T-helper 22 cell (primary cell): Measurements from ENCODE around the gene ADCYAP1R1.

Experiments used
- DNase-seq: peaks from one replicate; pipeline ENCODE4 v3.0.0-alpha.2; 2020; ENCODE audit warnings: low read depth

The ADCYAP1R1 gene

DNA sequence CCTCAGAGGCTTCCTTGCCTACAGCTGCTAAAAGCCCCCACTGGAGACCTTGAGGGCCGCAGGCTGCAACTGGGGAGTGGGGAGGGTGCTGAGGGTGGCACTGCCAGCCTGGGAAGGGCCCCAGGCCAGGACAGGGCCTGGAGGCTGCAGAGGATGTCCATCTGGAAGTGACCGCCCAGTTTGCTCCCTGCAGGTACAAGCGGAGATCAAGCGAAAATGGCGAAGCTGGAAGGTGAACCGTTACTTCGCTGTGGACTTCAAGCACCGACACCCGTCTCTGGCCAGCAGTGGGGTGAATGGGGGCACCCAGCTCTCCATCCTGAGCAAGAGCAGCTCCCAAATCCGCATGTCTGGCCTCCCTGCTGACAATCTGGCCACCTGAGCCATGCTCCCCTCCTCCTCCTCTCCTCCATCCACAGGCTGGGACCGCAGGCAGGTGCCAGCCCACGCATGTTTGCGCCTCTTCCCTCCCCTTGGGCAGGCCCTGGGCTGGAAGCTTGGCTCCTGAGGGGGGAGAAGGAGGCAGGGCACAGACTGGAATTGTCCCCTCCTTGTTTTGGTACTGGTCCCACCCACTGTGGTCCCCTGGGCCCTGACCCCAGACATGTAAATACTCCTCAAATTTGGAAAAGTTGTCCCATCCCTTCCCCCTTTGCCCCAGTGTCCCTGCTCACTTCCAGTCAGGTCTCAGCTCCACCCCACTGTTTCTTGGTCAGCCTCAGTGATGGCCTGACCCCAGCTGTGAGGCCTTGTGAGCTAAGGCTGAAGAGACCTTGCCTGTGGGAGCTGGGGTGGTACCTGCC is 54.4 kb downstream of the ADCYAP1R1 start:
- DNase-seq, result no peak

DNA sequence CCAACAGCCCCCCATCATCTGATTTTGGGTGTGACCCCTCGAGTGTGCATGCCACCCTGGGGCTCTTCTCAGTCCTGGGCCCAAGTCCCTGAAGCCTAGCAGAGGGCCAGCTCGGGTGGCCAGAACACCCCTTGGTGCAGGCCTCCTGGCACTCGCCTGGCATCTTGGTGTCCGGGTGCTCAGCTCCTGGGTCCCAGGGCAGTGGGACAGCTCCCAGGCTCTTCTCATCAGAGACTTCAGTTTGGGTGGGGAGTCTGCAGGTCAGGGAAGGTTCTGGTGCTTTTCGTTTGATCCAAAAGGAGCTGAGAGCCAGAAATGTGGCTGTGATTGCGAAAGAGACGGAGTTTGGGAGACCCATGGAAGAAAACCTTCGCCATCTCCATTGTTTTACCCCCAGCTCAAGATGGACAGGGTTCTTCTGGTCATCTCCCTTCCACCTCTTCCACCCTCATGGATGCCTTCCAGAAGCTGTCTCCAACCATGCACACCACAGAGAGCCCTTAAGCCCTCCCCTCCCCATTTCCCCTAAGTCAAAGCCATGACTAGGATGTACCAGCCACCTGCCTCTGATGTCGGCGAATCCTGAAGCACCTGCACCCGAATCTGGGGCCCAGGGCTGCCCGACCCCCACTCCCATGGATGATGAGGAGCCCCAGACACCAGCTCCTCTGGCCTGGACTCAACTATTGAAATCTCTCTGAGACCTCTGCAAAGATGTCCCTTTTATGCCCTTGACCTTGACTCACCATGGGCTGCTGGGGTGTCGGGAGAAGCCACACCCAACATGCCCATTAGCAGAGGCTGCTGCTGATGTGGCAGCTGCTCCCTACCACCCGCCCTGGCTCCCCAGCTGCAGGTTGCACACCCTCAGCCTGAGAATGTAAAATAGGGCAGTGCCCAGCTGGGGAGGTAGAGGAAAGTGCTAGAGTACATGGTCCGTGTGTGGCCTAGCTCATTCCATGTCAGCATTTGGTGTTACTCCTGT is 55.3 kb downstream of the ADCYAP1R1 start:
- no peak for DNase-seq

DNA sequence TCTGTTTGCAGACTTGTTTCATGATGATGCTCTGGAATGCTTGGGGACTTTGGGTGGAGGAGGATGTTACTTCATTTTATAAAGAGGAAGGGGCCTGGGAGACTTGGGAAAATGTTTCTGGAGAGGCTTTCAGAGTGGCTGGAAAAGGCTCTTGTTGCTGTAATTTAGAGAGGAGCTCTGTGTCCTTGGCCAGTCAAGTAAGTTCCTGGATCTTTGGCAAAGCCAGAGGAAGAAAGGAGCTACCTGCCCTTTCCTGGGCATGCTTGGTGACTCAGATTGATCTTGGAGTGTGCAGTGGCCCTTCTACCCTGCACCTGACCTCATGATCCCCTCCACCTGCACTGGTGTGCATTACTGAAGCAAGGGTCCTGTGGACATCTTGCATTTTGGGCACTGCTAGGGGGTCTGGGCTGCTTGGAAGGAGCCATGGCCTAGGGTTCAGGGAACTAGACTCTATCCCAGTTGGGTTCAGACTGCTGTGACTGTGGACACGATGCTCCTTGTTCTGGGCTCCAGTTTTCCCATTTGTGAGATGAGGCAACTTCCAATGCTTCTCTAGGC is 56.1 kb downstream of the ADCYAP1R1 start:
- no peak for DNase-seq

DNA sequence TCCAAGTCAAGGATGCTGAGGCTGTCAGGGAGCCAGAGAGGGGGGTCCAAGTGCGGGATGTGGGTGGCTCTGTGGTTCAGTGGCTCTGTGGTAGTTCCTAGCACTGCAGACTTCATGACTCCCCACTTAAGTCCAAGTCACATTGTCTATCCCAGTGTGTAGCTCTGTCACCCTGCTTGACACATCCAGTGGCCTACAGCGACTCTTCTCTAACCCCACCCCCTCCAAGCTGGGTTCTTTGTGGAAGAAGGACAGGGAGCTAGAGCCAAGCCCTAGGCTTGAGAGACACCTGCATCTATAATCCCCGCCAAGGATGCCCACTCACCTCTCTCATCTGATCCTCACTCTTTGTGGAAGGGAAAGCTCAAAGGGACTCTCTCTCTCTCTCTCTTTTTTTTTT is 57.6 kb downstream of the ADCYAP1R1 start:
- no peak for DNase-seq

DNA sequence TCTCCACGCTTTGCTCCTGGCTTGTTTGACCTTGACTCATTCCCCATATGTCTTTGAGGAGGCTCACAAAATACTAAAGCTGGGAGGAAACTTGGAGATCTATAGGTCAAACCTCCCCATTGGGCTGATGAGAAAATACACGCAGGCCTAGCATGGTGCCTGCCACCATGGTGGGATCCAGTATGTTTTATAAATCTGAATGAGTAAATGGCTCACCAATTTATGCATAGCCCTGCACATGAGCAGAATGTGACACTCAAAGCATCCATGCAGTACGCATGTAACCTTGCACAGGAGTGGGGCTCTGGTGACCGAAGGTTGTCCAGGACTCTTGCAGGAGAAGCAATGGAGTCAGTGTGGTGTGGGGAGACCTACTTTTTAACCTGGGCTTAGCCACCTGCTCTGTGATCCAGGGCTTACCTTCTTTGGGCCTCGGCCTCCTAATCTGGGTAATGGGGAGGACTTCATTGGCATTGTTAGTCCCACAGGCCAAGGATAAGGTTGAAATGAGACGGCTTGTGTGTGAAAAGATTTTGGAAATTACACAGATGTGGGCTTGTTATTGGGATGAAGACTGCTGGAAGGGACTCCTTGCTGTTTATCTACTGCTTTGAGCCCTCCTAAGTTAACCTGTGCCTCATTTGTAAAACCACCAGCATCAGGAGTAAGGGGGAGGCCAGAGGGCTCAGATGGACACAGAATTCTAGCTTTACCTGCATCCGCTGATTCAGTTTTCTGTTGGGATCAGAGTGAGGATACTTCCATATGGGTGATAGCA is 58.4 kb downstream of the ADCYAP1R1 start:
- no peak for DNase-seq

DNA sequence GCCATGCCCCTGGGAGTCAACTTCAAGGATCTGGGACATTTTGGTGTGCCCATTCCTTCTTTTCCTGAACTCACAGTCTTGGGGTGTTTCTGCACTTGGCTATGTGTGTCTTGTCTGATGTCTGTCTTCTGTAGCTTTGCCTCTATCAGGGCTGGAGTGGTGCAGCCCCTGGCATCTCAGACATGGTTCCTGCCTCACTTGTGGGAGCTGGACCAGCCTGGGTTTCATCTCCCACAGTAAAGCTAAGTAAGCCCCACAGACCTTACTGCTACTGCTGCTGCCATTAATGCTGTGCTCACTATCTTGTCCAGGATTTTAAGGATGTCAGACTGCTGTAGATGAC is 59.0 kb downstream of the ADCYAP1R1 start:
- no peak for DNase-seq

DNA sequence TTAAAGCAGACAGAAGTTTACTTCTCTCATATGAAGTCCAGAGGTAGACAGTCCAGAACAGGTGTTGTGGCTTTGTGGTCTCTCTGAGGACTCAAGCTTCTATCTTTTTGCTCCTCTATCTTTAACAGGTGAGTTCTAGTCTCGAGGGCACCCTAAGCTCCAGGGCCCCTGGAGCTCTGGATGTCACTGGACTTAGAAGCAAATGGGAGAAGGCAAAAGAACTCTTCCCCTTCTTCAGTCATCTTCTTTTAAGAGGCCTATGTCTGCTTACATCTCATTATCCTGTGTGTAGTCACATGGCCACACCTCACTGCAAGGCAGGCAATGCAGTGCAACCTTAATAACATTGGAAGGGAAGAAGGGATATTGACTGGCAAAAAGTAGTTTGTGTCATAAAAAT is 61.6 kb downstream of the ADCYAP1R1 start:
- DNase-seq, result no peak

DNA sequence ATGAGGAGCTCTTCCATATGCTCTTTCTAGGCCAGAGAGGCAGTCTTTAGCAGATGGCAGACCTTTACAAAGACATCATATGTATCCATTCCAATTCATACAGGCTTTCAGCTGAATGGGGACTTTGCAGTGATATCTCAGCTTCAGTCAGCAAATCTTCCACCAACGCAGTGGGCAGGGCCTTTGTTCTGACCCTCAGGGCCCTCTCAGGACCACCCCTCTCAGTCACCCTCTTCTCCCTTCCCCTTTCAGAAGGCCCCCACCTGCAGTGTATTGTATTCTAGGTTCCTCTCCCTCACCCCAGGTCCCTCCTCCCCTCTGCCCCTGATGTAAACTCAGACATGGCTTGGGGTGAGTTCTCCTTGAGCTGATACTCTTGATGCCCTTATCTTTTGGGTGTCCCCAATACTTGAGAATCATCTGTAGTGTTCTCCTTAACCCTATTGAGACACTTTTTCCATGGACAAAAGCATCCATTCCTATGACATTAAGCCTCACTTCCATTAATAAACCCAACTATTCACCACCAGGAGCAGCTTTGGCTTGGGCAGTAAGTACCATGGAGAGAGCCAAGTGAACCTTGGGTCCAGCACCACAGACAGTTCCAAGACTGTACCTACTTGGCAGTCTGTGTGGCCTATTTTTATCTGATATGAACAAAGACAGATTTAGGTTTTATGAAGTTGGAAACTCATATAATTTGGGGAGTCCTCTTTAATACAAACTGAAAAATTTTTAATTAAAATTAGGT is 62.7 kb downstream of the ADCYAP1R1 start:
- no peak for DNase-seq

DNA sequence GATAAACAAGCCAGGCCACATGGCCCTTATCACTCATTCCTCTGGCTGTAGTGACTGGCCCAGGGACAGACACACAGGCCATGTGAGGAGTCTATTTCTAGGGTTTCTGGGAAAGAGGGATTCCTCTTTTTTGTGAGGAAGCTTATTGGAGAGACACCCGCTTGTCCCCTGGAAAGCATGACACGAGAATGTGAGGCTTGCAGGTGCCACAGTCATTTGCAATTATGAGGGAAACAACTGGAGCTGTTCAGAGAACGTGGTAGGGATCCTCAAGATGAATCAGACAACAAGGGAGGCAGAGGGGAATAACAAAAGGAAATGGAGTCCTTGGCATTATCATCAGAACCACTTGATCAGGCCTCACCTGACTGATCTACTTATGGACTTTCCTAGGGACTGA is 64.5 kb downstream of the ADCYAP1R1 start:
- DNase-seq, result no peak

DNA sequence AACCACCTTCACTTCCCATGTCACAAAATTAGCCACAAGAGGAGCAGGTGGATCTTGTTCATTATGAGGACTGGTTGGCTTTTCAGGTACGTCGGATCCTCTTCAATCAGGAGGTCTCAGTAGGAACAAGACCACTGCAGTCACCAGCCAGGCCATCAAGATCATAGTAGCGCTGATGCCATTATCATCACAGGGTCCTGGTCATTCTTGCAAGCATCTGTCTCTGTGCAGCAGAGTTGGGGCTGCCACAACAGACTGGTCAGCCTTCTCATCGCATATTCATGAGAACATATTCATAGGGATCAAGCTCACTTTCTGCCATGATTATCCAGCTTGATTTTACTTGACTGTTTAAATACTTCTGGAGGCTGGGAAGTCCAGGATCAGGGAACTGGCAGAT is 67.1 kb downstream of the ADCYAP1R1 start:
- no peak for DNase-seq

DNA sequence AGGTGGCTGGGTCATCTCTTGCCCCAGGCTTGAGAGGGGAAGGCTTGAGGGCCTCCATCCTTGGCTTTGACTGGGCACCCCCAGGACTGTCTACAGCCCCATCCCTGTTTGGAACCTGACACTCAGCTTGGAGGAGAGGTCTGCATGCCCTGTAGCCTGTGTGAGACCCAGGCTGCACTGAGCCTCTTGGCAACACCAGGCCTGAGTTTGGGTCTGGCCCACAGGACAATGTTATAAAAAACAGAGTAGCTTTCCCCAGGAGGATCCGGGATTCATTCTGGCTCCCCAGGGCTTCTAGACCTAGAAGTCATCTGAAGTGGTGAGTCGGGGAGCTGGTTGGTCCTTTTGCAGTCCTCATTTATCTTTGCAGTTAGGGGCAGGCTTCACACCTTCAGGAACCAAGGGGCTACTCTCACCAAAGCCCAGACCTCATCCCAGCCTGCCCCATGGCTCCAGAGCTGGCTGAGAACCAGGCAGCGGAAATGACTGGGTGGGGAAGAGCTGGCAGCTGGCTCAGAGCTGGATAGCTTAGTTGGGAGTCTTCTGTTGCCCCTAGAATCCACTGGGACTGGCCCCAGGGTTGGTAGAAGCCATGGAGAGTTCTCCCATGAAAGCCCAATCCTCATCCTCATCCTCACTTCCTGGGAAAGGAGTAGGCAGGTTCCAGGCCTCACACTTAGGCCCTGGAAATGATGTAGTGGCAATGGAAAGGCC is 68.8 kb downstream of the ADCYAP1R1 start:
- DNase-seq, result no peak

DNA sequence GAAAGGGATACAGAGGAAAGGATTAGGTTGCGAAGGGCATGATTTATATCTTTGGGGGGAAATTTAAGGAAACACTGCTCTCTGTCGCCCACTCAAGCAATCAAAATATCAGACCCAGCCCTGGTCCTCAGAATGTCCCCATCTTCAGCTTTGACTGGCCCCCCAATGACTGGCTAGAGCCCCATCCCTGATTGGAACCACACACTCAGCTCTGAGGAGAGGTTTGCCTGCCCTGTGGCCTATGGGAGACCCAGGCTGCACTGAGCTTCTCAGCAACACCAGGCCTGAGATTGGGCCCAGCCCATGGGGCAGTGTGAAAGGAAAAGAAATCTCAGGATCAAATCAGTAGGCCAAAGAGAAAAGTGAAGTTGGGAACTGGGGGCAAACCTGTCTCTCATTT is 69.5 kb downstream of the ADCYAP1R1 start:
- no peak for DNase-seq

DNA sequence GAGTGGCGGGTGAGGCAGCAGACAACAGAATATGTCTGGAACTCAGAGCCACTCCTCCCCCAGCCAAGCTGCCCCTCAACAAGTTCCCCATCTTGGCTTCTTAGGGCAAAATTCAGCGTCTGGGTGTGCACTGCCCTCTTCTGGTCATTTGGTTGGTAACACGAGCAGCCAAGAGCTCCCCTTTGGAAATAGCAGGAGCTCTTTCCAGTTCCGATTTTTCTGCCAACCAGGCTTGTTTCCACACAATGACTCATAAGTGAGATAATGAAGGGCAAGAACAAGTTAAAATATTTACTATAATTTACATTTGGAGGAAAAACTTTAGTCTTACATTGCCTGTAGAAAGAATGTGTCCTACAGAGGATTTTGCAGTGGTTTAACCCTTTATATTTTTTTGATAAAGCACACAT is 70.5 kb downstream of the ADCYAP1R1 start:
- DNase-seq, result no peak

DNA sequence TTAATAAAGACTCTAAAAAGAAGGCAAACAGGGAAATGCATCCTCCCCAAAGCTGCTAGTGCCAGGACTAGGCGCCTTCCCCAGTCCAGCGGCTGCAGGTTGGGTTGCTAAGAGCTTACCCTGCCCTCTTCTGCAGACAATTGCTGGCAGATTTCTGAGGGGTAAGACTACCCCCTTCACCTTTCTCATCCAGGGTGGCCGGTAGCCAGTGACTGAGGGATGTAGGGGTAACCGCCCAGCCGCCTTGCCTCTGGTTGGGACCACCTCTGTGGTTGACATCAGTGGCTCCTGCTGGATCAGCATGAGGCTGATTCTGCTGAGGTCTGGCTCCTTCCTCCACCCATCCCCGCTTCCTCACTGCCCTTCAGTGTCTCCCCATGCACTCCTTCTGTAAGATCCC is 71.2 kb downstream of the ADCYAP1R1 start:
- no peak for DNase-seq

DNA sequence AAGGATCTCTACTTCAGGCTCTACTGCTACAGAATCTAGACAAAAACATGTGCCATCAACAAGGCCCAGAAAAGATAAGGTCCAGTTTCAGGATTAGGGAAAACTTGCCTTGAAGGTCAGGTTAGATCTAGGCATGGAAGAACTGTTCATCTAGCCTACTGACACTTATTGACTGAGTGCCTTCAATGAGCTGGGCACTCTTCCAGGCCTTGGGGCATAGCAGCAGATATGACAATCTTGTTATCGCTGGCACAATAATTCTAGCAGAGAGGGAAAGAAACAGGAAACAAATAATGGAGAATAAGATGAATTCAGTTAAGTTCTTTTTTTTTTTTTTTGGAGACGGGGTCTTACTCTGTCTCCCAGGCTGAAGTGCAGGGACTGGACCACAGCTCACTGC is 71.6 kb downstream of the ADCYAP1R1 start:
- DNase-seq, result no peak

DNA sequence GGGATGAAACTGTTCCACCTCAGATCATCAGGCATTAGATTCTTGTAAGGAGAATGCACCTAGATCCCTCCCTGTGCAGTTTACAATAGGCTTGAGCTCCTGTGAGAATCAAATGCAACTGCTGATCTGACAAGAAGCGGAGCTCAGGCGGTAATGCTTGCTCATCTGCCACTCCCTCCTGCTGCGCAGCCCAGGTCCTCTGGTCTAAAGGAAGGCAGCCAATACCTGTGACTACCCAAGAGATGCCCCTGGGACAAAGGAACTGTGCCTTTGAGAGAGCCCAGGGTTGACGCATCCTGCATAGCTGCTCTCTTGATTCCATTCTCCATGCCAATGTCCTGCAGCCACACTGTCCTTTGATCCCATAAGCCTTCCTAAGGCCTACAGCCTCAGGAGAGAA is 73.1 kb downstream of the ADCYAP1R1 start:
- no peak for DNase-seq

DNA sequence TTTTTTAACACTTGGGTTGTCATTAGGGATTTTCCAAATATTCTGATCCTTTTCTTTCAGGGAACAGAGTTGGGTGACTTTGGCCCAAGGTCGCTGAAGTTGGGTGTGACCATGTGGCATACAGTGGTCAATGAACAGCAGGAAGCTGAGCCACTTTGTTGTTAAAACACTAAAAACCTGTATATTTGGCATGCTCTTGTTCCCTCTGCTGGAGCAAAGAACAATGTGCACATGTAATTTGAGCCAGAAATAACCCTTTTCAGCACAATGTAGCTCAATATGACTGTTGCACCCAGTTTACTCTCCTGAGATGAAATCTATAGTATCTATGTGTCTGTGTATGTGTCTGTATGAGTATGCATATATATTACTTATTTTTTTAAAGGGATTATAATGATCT is 74.9 kb downstream of the ADCYAP1R1 start:
- DNase-seq, result no peak

DNA sequence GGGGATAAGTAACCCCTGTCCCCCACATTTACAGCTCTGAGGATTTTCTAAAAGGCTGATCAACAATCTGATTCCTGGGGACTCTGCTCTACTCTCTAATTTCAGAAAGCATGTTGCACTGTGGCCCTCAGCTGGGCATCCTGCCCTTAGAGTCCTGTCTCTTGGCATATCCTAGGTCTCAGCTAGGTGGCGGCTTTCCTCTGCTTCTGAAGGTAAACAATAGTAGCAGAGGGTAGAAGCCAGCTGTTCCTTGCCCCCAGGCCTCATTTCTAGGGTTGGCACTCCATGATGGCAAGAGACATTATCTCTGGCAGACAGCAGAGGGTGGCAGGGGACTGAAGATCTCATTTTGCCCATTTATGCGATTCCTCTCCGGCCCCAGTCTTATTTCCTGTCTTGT is 77.0 kb downstream of the ADCYAP1R1 start:
- DNase-seq, result no peak

DNA sequence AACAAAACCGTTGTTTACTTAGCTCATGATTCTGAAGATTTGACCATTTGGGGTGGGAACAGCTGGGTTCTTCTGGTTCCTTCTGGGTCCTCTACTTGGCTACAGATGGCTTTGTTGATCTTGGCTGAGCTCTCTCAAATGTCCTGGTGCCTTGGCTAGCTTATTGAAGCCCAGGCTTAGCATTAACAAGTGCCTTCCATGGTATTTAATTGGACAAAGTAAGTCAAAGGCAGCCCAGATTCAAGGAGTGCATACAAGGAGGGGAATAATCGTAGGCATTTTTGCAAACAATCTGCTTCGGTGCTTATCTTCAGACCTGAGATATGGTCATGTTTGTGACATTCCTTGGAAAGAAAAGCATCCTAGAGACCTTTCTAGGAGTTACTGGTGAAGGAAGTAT is 81.4 kb downstream of the ADCYAP1R1 start:
- DNase-seq, result no peak

DNA sequence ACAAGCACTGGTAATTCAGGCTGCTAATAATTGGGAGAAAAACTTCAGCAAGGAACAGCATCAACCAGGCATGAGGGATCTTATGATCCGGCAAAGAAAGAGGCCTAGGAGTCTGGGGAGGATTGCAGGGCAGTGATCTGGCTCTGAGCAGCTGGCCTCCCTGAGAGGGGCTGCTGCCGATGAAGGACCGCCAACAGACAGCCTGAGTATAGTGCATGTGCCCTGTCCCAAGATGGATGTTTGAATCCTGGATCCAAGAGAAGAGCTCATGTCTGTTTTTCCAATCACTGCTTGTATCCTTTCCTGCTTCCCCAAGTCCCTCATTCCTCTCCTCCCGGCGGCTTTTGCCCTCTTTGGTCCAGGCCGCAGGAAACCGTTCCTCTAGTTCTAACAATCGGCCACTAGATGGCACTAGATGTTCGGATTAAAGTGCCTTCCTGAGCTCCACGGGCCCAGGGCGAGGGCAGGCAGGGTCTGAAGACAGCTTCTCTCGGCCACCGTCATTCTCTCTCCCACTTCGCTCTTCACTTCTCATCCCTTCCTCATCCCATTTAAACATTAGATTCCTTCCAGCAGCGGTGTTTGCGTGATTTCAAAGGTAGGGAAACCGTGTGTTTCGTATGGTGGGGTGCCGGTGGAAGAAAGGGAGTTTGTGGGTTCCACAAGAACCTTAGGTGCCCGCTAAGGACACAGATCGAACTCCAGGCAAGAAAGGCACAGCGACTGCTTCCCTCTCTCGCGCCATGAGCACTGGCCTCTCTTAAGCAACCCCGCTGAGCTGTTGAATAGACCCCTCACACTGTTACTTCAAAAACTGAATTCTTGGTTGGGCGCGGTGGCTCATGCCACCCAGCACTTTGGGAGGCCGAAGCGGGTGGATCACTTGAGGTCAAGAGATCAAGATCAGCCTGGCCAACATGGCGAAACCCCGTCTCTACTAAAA is 82.4 kb downstream of the ADCYAP1R1 start:
- DNase-seq, result no peak
